GM12864 (cell line): ENCODE data around the gene PYCR2.

Experiments
- DNase-seq: peaks from one replicate; pipeline ENCODE4 v3.0.0-alpha.2; 2011; ENCODE audit warnings: low read depth
- H3K4me3 ChIP-seq: 2 replicates; pipeline ENCODE4 v1.5.1; 2011; ENCODE audit warnings: mild to moderate bottlenecking, low read depth, low read length, control low read depth
- CTCF ChIP-seq: IDR thresholded peaks from 2 replicates; pipeline ENCODE4 v1.5.1; 2011; ENCODE audit warnings: low read depth, mild to moderate bottlenecking, moderate library complexity, low read length, control low read depth, inconsistent platforms; ENCODE audit errors: missing control alignments

The PYCR2 gene

GRCh38 chr1:225962440-225962975, 38.5 kb upstream of the PYCR2 start:
- peak; percentile 89 for TF ChIP-seq CTCF
- H3K4me3 ChIP-seq, result no peak overlapping the region
- DNase-seq, result no peak

- H3K4me3 ChIP-seq, result no peak overlapping the region
- no peak for DNase-seq
- TF ChIP-seq CTCF, result no peak
Observed at GRCh38 chr1:225961659-225962439, 37.8 kb upstream of the PYCR2 start.

GRCh38 chr1:225958041-225958440, 34.0 kb upstream of the PYCR2 start:
- TF ChIP-seq CTCF, result no peak
- no peak overlapping the region for H3K4me3 ChIP-seq
- DNase-seq, result no peak

GRCh38 chr1:225954753-225955152, 30.7 kb upstream of the PYCR2 start:
- no peak overlapping the region for H3K4me3 ChIP-seq
- no peak for TF ChIP-seq CTCF
- no peak for DNase-seq

GRCh38 chr1:225953315-225953714, 29.3 kb upstream of the PYCR2 start:
- no peak overlapping the region for H3K4me3 ChIP-seq
- no peak for TF ChIP-seq CTCF
- no peak for DNase-seq

- no peak for DNase-seq
- H3K4me3 ChIP-seq, result no peak overlapping the region
- no peak for TF ChIP-seq CTCF
Observed at GRCh38 chr1:225950905-225951497, 27.0 kb upstream of the PYCR2 start.
